HG02970 (cell line): Measurements from ENCODE around the gene GALR3.
"Not testable (repeated sequence)": the region's sequence is repeated elsewhere in the genome, so short reads cannot be mapped to it uniquely, and the experiment has no call there.

Experiments used
- ATAC-seq: cut with Tn5 transposase; IDR thresholded peaks from one replicate; pipeline ENCODE4 v1.9.1; 2021; ENCODE audit warnings: mild to moderate bottlenecking, moderate library complexity, moderate number of reproducible peaks; ENCODE audit not compliant: unreplicated experiment, low FRiP score

Gene GALR3

GRCh38 chr22:37823134-37823985 lies at the start of gene GALR3:
GALR3 (plus strand) TSS chr22:37823382; CDS start chr22:37823407, 25 bp downstream.
- ATAC-seq, result no peak

- ATAC-seq, result no peak
These were observed 48.5 kb upstream of the GALR3 start for GRCh38 chr22:37774728-37775127.

- no peak for ATAC-seq
These were observed 47.2 kb upstream of the GALR3 start for GRCh38 chr22:37775785-37776638.

GRCh38 chr22:37776639-37777005 lies 46.6 kb upstream of the GALR3 start:
- no peak for ATAC-seq

GRCh38 chr22:37777122-37777687 lies 46.0 kb upstream of the GALR3 start:
- ATAC-seq, result no peak

- ATAC-seq, result no peak
These were observed 44.7 kb upstream of the GALR3 start for GRCh38 chr22:37778370-37779009.

- ATAC-seq, result no peak
These were observed 41.6 kb upstream of the GALR3 start for GRCh38 chr22:37781434-37782059.

- ATAC-seq, result no peak
These were observed 40.6 kb upstream of the GALR3 start for GRCh38 chr22:37782340-37783168.

GRCh38 chr22:37784829-37785495 lies 38.2 kb upstream of the GALR3 start:
- ATAC-seq, result no peak

- ATAC-seq, result no peak
These were observed 32.9 kb upstream of the GALR3 start for GRCh38 chr22:37790234-37790633.

GRCh38 chr22:37792494-37792893 lies 30.7 kb upstream of the GALR3 start:
- no peak for ATAC-seq

- no peak for ATAC-seq
These were observed 28.8 kb upstream of the GALR3 start for GRCh38 chr22:37794376-37794775.

GRCh38 chr22:37796079-37796478 lies 27.1 kb upstream of the GALR3 start:
- no peak for ATAC-seq

GRCh38 chr22:37797259-37797658 lies 25.9 kb upstream of the GALR3 start:
- not testable (repeated sequence) for ATAC-seq

- no peak for ATAC-seq
These were observed 25.2 kb upstream of the GALR3 start for GRCh38 chr22:37797874-37798500.

- not testable (repeated sequence) for ATAC-seq
These were observed 23.2 kb upstream of the GALR3 start for GRCh38 chr22:37799979-37800378.

GRCh38 chr22:37801946-37802309 lies 21.3 kb upstream of the GALR3 start:
- ATAC-seq, result no peak
